Activated CD8-positive, alpha-beta memory T cell treated with anti-CD3 and anti-CD28 coated beads for 4 hours (primary cell): ENCODE results near the gene SMARCC2.
"Not testable (repeated sequence)": the region's sequence is repeated elsewhere in the genome, so short reads cannot be mapped to it uniquely, and the experiment has no call there.

Experiments
- DNase-seq, 2 donors: peaks; one replicate each; pipeline ENCODE4 v3.0.0-alpha.2; 2020; ENCODE audit warnings: low read depth in 2 of 2

Gene SMARCC2

DNA sequence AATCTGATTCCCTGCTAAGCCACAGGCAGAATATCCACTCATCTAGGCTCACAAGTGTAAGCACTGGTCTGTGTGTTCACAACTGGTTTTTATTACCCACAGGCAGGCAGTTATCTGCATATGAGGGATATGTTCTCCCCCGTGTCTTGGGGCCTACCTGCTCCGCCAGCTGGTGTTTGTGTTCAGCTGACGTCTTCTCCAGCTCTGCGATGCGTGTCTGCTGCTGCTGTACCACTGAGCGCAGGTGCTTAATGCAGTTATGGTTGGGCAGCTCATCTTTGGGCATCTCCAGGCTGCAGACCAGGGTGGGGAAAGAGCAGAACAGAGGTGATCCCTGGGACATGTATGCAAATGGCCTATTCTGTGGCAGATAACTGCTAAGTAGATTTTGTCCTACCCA is 18.7 kb upstream of the SMARCC2 start:
- DNase-seq, result no peak

DNA sequence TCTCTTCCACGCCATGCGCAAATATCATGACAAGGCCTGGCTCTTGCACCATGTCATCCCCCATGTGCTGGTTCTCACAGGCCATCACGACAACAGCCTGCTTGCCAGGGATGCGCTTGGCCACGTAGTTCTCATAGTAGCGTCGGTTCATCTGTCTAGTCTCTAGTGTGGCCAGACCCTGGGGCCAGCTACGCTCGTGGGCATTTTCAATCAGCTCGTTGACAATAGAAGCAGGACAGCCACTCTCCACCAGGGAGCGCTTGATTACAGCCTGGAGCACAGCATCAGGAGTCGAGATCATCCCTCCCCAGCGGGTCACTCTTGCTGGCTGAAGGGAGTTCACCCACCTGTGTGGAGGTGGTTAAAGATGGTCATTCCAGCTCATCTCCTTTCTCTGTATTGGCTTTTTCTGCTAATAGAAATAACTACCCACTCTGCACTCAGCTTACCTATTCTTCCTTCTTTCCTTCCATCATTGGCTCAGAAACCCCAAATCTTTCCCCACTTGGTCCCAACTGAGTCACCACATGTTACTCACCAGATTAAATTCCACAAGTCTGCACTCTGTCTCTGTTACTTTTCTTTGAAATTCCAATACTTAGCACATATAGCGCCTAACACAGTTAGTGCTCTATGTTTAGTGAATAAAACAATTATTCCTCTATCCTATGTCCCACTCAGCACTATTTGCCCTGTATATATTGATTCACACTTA is 17.3 kb upstream of the SMARCC2 start:
- no peak for DNase-seq

DNA sequence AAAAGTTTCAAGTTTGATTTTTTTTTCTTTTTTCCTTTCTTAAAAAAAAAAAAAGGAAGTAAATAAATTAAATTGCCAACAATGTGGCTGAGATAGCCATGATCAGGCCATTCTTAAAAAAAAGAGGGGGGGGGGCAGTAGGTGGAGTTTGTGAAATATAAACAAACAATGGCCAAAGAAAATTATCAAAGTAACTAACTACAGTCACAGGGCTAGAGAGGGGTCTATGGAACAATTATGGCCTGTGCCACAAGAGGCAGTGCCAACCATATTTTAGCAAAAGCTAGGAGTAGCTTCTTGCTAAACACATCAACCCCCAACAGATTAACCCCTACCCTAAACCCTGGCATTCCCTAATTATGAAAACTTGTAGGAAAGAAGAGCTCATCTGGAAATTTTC is 16.2 kb upstream of the SMARCC2 start:
- no peak for DNase-seq

DNA sequence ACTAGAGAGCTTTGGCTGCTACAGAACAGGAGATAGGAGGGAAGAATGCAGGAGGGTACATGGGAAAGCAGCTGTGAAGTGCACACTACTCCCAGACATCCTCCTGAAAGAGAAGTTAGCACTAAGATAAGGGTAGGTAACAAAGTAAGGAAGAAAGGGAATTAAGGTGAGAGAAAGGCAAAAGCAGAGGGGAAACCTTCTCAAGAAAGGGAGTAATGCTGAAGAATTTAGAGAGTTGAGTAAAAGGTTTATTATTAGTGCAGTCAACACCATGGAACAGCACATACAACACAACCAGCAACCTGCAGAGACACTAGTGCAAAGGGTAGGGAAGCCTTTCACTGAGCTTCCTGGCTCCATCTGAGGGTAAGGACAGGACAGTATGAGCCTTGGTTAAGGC is 15.0 kb upstream of the SMARCC2 start:
- no peak for DNase-seq

DNA sequence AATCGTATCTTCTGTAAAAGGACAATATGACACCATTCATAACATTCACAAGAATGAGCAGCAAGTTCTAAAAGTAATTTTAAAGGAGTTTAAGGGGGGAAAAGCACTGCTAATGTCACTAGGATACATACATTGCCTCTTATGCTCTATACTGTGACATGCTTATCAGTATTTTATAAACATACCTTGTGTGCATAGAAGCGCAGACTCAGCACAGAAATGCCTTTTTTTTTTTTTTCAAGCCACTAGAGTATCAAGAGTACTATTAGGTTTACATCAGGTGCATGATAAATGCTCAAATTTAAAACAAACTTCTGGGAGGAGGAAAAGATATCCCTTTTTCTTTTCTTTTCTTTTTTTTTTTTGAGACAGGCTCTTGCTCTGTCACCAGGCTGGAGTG is 13.6 kb upstream of the SMARCC2 start:
- DNase-seq, result no peak

DNA sequence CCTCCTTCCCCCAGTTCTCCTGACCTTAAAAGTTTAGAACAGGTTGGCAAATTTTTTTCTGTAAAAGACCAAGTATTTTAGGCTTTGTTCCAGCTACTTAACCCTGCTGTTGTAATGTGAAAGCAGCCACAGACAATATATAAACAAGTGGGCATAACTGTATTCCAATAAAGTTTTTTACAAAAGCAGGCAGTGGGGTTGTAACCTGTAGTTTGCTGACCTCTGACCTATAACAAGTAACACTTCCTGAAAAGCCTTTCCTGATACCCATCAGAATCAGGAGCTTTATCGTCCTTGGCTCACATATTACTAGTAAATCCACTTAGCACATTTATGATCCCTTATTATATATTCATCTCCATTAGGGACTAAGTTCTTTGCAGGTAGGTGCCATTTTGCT is 13.1 kb upstream of the SMARCC2 start:
- DNase-seq, result no peak

DNA sequence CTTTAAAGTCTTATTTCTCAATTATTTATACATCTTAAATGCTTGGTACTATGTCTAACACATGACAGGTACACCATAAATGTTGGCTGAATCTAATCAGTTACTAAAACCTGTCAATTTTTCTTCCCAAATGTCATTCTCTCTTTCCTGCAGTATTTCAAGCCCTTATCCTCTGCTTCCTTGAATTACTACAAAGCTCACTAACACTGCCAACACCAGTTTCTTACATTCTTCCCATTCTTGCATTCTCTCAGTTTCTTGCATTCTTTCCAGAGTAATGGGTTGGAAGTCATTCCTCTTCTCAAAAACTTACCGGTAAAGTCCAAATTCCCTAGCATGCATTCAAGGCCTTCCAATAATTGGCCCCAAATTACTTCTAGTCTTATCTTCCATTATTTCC is 9.6 kb upstream of the SMARCC2 start:
- no peak for DNase-seq

DNA sequence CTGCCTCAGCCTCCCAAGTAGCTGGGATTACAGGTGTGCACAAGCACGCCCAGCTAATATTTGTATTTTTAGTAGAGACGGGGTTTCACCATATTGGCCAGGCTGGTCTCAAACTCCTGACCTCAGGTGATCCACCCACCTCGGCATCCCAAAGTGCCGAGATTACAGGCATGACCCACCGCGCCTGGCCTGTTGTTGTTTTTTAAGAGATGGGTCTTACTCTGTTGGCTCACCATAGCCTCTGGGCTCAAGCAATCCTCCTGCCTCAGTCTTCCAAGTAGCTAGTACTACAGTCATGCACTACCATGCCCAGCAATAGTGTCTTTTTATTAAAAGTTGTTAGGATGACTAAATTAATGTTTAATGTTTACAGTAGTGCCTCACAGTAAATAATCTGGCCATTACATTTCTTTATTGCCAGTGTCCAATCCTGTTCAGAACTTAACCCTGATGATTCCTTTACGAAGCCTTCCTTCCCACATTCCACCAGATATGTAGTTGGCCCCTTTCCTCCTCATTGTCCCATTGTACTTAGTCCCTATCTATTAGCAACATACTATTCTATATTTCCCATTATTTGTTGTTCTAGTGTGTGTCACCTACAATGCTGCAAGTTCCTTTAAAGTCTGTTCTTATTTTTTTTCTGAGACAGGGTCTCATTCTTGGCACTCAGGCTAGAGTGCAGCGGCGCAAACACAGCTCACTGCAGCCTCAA is 8.8 kb upstream of the SMARCC2 start:
- no peak for DNase-seq

DNA sequence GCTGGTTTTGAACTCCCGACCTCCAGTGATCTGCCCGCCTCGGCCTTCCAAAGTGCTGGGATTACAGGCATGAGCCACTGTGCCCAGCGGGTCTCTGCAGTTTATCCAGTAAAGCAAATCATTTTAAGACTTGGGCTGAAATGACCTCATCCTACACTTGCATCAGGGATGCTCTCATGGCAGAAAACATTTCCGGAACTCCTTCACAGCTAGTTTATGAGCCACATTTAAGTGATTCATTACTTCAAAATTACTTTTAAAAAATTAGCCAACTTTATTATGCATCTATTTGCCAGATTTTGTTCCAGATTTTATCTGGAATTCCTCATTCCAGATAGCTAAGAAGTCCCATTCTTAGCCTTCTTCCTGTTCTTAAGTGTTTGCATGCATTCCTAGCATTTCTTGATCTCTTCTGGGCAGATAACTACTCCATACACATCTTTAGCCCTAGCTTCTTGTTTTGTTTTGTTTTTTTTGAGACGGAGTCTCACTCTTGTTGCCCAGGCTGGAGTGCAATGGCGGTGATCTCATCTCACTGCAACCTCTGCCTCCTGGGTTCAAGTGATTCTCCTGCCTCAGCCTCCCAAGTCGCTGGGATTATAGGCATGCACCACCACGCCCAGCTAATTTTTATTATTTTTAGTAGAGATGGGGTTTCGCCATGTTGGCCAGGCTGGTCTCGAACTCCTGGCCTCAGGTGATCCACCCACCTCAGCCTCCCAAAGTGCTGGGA is 7.7 kb upstream of the SMARCC2 start:
- not testable (repeated sequence) for DNase-seq

DNA sequence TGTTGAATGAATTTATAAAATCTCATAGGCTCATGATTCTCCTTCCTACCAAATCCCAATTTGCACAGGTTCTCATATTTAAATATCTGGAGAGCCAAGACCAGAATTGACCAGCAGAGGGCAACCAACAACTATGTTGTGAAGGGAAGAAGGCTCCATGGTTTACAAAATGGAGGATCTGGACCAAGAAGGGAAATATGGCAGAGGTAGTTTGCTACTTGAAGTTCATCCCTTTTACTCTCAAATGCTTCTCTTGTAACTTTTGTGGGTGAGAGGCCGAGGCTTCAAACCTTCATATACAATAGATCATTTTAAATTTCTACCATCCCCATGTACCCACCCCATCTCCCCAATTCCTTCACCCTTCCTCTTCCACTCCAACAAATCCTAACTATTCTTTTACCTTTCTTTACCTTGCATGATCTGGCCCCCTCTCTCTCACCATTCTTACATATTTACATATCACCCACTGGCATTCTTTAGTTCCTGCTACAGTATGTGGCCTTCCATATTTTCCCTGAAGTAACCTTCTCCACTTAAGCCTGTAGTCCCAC is 3.8 kb upstream of the SMARCC2 start:
- DNase-seq, result peak; percentile 44 to 55

DNA sequence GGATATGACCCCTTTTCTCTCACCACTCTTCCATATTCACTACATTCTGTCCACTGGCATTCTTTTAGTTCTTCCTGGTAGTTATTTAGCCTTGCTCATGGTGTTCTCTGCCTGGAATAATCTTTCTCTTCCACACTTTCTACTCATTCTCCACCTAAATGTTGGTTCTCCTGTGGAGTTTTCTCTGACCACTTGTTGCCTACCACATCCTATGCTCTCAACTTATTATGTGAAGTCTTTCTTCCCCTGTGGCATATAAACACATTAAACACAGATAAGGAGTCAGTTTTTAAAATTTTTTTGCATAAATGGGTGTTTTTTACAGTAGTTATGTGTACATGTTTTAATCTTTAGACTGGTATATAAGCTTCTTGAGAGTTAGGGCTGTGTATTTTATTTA is 3.3 kb upstream of the SMARCC2 start:
- no peak for DNase-seq

DNA sequence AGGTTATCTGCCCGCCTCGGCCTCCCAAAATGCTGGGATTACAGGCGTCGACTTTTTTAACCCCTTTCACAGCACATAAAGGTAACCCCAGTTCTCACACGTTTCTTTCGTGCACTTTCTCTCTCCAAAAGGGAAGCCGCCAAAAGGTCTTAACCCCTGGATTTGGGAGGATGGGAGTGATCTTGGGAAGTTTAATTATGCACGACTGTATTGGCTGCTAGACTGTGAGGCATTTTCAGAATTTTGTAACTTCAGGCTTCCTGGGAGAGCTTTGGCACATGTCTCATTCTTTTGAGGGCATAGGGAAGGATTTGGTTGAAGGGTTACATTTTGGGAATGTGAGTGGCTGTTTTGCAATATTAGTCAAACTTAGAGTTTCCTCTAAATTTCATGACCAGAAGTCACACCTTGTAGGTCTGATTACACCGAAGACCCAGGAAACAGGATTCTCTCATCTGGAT is 1.4 kb upstream of the SMARCC2 start:
- DNase-seq, result no peak

DNA sequence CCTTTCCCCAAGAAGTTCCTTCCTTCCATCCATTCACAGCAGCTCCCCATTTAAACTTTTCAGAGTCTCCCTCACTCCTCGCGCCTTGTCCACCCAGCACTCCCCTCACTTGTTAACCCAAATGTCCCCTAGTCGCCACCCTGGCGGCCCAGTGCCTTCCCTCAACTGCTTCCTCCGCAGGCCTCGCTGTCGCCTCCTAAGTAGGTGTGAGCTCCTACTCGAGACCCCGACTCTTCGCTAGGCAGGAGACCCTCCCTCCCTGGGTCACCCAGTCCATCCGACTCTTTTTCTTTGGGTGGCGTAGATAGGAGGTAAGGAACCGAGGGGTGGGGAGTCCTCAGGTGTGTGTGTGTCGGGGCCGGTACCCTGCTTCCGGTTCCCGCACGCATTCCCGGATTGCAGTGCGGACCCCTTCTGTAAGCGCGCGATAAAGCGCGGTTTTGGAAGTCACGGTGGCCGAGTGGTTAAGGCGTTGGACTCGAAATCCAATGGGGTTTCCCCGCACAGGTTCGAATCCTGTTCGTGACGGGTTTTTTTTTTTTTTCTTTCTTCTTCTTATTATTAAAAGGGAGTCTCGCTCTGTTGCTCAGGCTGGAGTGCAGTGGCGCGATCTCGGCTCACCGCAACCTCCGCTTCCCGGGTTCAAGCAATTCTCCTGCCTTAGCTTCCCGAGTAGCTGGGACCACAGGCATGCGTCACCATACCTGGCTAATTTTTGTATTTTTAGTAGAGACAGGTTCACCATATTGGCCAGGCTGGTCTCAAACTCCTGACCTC is 823 bp upstream of the SMARCC2 start:
- DNase-seq, result peak; percentile 50 to 60

DNA sequence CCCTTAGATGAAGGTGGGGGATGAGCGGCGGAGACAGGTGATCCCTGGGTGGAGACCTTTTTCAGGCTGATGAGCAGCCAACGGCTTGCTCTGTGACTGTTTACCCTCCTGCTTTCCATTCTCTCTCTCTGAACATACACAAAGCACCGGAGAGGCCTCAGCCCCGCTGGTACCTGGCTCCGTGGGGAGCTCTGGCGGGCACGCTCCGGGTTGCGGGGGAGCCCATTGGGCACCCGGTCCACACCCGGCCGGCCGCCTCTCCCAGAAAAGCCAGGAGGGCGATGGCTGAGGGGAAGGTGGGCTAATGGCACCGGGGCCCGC is 545 bp downstream of the SMARCC2 start:
- no peak for DNase-seq

DNA sequence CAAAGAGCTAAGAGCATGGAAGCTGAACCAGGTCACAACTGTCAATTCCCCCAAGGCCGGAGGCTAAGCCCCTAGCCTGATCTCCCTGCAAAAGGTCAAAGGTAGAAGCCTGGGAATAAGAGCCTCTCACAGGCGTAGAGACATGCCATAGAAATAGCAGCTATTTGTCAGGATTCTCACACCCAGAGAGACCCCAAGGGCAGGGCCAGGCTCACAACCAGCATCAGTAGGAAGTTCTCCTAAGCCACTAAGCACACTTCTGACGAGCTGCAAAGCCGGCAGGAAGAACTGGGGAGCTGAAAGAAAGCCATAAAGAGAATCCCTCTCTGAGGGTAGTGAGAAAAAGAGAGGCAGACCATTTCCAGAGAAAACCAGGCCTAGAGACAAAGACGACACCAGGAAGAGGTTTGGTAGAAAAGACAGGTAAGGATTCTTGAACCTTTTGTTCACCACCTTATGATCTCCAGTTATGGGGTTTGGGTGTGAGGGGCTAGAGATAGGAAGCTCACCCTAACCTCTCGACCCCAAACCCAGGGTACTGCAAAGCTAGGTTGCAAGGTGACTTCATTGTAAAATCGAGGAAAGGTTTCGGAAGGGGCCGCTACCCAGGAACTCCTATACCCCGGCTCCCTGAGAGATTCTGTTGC is 1.0 kb downstream of the SMARCC2 start:
- no peak for DNase-seq

DNA sequence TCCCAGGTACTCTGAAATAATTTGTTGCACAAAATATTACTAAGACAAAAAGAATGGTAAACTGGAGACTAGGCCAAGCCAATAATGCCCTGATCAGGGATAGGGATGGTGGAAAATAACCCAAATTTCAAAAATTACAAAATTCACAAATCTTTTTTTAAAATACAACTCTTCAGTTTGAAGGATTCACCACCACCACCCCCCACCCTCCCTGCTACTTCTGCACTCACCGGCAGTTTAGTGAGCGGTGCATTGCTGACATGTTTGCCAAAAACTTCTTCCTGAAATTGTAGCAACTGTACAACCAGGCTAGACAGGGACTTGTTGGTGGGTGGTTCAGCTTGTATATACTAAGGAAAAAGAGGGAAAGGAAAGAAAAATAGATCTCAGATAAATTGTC is 2.3 kb downstream of the SMARCC2 start:
- no peak for DNase-seq

DNA sequence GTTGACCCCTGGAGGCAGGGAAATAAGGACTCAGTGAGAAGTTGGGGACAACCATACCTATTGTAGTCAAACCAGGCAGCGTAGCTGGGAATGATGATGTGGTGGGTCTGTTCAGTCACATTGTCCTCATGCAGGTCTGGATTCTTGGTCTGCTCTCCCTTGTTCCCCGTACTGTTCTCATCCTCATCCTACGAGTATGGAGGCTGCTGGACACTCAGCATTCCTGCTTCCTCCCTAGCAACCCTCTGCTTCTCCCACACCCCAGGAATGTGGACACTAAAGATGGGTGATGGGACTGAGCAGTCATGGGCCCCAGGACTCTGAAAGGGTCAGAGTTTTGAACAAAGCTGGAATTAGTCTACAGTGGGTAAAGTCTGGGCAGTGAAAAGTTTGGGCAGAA is 10.9 kb downstream of the SMARCC2 start:
- no peak for DNase-seq

DNA sequence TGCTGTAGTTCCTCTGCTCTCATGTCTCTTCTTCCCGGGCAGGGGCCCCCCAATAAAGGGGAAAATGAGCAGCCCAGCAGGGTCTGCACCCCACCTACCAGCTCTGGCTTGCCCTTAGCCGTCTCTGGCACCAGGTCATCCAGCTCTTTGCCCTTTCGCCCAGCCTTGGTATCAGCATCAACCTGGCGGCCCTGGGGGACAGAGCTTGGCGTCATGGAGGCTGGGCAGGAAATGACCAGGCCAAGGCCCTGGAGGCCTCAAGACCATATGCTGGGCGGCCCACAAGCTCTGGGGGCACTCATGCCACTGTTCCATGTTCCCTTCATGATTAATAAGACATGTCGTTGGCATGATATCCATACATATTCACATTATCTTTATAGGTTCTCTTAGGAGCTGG is 16.4 kb downstream of the SMARCC2 start:
- no peak for DNase-seq

DNA sequence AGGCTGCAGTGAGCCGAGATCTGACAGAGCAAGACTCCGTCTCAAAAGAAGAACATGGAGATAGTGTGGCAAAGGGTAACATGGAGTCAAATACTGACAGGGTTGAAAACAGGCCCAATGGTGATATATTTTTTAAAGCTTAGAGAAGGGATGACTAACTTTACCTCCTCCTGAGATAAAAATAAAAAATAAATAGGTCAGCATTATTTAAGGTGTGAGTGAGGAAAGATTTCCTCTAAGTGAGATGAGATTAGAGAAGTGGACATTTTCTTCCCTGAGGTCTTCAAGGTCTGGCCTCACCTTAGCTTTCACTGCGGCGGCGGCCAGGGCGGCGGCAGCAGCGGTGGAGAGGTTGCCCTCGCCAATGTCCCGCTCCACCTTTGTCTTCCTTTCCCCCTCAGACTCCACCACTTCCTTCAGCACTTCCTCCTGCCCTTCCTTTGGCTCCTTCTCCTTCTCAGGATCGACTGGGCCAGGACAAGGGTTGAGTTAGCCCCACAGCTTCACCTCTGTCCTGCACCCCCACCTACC is 20.0 kb downstream of the SMARCC2 start:
- DNase-seq, result no peak

DNA sequence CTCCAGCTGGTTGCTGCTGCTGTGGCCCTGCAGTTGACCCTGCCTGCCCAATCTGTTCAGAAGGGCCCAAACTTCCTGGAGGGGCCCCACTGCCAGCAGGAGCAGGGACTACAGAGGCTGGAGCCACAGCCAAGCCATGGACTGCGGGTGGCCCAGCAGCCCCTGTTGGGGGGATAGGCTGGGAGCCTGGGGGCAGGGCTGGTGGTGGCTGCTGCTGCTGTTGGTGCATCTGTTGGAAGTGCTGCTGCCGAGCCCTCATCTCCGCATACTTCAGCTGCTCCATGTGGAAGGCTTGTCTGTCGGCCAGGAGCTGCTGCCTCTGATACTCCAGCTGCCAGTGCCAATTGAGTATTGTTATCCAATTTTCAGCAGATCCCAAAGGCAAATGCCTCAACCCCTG is 23.9 kb downstream of the SMARCC2 start:
- no peak for DNase-seq

DNA sequence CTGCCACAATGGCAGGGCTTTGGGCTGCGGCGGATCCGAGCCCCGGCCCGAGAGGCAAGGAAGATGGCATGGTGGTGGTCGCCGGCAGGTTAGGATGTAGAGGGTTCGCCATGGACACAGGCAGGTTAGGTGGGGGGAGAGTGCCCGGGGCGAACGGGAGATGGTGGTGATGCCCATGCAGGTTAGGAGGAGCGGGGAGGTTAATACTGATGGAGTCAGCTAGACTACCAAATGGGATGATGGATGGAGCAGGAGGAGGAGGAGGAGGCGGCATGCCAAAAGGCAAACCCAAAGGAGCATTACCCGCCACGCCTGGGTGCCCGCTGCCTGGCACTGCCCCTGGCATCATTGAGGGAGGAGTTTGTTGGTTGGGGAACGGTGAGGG is 24.9 kb downstream of the SMARCC2 start:
- DNase-seq, result no peak
